Measurements from ENCODE around the gene METAP1D.
"Not testable (repeated sequence)": the region's sequence is repeated elsewhere in the genome, so short reads cannot be mapped to it uniquely, and the experiment has no call there.

METAP1D gene

DNA sequence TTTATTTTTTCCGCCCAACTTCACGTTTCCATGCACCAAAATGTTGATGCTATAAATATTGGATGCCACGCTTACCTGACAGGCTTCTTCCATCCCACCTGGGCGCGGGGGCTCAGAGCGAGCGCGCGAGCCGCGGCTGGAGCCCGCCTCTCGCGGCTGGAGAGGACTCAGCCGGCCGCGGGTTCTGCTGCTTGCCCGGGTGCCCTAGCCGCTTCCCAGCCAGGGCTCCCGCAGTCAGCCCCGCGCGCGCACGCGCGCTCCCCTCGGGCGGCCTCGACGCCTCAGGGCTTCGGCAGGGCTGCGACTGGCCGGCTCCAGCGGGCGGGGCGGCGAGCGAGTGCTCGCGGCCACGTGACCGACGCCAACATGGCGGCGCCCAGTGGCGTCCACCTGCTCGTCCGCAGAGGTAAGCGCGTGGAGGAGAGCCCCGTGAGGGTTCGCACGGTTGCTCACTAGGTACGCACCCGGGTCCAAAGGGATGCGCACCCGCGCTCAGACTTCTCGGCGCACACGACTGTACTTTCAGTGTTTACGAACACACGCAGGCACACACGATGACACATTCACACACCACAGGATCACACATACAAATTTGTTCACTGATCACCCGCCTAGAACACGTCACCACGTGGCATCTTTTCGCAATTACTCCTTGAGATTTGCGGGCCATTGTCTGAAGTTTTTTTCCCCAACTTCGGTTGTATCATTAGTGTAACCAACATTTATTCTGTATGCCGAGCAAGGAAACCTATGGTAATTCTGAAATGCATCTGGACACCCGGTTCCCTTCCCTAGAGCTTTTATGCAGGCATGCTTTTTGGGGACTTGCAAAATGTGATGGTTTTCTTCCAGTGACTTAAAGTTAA is at the start of gene METAP1D:
Gene METAP1D, plus strand, starts transcription at position 350 of the 866 bp plus-strand sequence. Its CDS starts 17 bp downstream, at position 367.
- peak; percentile 95 for DNase-seq (ENCODE audit: low spot score)

DNA sequence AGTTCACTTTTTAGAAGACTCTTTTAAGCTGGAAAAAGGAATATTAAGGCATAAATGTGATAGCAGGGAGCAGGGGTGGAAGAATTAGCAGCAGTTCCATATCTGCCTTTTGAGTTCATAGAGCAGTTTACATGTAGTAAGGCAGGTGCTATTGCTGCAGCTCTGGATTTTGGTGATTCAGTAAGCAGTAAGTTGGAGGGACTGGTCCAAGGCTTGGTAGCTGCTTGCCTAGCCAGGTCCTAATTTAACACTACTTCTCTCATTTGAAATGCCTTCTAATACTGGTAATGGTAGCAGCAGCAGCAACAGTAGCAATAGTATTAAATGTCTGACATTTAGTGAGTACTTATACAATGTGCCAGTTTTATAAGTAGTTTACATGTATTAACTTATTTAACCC is 47.5 kb upstream of the METAP1D start:
- no peak for DNase-seq (ENCODE audit: low spot score)

DNA sequence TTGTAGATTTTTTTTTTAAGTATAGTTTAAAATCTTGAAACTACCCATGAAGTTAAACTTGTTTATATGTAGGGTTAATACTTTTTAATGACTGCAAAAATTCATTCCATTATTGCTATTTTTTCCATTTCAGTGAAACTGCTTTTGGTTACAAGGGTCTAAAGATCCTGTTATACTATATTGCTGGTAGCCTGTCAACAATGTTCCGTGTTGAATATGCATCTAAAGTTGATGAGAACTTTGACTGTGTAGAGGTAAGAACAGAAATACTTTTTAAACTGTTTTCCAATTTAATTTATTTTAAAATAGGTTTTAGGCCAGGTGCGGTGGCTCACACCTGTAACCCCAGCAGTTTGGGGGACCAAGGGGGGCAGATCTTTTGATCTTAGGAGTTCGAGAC is 47.0 kb upstream of the METAP1D start:
- no peak for DNase-seq (ENCODE audit: low spot score)

DNA sequence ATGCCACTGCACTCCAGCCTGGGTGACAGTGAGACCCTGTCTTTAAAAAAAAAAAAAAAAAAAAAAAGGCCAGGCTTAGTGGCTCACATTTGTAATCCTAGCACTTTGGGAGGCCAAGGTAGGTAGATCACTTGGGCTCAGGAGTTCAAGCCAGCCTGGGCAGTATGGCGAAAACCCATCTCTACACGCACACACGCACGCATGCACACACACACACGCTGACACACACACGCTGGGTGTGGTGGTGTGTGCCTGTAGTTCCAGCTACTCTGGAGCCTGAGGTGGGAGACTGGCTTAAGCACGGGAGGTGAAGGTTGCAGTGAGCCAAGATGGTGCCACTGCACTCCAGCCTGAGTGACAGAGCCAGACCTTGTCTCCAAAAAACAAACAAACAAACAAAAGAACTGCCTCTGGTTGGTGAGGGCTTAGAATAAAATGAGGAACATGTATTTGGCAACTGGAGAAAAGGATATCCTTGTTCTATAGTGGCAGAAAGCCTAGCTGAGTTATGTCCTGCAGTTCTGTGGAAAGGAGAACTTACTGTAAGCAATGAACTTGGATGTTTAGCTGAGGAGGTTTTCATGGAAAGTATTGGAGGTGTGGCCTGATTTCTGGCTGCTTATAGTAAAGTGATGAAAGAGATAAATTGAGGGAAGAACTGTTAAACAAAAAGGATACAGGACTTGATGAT is 43.5 kb upstream of the METAP1D start:
- DNase-seq (ENCODE audit: low spot score), result peak; percentile 38

DNA sequence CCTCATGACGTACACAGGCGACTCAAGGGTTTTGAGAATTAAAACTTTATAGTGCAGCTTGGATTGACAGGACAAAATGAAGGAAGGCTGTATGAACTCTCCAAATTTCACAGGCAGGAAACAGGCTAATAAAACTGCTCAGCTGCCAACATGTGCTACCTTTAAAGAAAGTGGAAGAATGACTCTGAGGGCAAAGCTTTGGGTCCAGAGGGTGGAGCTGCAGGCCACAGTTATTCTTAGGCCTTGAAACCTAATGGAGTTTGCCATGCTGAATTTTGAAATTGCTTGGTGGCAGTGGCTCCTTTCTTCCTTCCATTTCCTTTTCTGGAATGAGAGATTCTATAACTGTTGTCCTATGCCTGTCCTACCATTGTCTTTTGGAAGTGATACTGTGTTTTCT is 42.7 kb upstream of the METAP1D start:
- peak; percentile 10 for DNase-seq (ENCODE audit: low spot score)

DNA sequence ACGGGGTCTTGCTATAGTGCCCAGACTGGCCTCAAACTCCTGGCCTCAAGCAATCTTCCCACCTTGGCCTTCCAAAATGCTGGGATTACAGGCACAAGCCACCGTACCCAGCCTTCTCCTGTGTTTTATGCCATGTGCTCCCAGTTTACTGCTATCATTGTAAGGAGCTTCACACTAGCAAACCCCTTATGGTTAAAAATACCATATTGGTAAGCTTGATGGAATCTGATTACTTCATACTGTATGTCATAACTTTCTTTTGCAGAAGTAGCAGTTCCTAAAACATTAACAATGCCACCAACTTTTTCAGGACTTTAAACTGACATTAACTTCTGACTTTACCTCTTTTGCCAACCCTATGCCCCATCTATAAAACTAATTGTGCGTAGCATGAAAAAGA is 41.3 kb upstream of the METAP1D start:
- no peak for DNase-seq (ENCODE audit: low spot score)

DNA sequence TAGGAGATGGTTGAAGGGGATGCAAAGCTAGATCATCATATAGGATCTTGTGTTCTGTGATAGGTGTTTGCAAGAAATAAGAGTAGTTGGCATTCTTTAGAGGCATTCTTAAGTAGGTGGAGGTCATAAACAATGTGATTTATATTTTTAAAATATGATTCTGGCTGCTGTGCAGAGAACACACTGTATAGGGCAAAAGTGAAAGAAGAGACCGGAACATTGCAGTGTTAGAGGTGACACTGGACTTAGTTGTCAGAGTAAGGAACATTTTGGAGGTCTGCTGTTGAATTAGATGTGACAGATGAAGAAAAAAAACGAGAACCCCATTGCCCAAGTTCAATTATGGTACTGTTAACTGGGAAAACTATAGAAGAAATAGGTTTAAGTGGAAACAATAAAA is 39.8 kb upstream of the METAP1D start:
- no peak for DNase-seq (ENCODE audit: low spot score)

DNA sequence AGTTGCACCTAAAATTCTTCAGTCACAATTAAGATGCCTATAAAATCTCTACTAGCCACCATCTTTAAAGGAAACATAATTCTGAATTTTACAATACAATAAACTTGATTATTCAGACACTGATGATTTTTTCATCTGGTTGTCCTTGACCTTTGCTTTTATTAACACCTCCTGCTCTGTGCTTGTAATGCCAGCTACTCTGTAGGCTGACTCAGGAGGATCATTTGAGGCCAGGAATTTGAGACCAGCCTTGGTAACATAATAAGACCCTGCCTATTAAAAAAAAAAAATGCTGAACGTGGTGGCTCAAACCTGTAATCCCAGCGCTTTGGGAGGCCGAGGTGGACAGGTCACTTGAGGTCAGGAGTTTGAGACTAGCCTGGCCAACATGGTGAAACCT is 39.2 kb upstream of the METAP1D start:
- DNase-seq (ENCODE audit: low spot score), result no peak

DNA sequence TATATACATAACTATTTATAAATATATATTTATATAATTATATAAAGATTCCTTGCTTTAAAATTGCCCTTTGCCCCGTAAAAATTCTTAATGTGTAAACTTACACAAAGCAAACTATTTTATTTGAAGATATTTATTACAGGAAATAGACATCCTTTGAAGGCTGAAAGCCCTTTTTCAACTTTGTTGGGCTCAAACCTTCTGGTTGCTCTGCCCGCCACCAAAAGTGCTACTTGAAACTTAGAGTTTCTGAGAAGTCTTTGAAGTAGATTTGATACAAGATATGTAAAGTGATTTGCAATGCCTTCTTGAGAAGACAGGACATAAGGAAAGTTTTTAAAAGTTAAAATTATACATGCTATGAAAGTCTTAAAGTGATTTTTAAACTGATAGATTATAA is 36.6 kb upstream of the METAP1D start:
- DNase-seq (ENCODE audit: low spot score), result no peak

DNA sequence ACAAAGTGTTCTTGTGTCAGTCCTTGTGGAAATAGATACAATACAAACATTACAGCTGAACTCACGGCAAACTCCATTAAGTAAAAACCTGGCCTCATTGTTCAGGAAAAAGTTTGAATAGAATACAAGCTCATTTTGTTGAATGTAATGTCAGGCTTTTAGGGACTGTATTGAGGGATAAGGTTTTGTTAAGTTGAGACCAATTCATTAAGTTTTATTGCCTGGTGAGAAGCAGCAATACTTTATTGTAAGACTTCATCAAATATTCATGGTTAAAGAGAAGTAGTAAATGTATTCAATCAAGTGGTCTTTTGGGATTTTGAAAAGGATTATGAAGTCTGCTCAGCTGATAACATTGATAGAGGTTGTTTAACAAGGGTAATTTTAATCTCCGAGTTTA is 35.4 kb upstream of the METAP1D start:
- no peak for DNase-seq (ENCODE audit: low spot score)

DNA sequence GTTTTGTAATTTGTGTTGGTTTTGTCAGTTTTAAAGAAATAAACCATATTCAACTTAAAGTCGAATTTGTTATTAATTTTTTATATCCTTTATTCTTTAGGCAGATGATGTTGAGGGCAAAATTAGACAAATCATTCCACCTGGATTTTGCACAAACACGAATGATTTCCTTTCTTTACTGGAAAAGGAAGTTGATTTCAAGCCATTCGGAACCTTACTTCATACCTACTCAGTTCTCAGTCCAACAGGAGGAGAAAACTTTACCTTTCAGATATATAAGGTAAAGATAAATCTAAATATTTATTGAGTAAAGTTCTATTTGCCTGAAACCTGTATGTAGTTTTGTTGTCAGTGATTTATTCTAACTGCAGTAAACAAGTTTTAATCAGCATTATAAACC is 34.5 kb upstream of the METAP1D start:
- no peak for DNase-seq (ENCODE audit: low spot score)

DNA sequence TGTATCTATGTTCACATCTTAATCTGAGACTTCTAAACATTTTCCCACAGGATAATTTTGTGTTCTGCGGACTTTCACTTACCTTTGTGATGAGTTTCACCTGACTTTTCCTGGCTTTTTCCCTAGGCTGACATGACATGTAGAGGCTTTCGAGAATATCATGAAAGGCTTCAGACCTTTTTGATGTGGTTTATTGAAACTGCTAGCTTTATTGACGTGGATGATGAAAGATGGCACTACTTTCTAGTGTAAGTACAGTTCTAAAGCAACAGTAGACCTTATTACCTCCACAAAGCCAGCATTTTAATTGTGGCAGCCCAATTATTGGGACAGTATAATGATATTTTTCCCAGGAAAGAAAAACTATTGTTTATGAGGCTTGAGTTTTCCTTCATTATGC is 34.1 kb upstream of the METAP1D start:
- no peak for DNase-seq (ENCODE audit: low spot score)

DNA sequence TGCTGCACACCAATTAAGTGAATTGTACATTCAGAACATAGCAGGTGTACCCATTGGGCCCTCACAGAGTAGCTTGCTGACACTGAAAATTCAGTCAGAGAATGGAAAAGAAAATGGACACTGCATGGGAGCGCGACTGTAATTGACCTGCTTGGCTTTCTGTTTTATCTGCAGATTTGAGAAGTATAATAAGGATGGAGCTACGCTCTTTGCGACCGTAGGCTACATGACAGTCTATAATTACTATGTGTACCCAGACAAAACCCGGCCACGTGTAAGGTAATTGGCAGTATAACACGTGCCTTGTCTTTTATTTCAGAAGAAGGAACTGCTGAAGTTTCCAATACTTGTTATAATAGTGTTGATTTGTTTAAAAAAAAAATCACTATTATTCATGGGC is 33.5 kb upstream of the METAP1D start:
- no peak for DNase-seq (ENCODE audit: low spot score)

DNA sequence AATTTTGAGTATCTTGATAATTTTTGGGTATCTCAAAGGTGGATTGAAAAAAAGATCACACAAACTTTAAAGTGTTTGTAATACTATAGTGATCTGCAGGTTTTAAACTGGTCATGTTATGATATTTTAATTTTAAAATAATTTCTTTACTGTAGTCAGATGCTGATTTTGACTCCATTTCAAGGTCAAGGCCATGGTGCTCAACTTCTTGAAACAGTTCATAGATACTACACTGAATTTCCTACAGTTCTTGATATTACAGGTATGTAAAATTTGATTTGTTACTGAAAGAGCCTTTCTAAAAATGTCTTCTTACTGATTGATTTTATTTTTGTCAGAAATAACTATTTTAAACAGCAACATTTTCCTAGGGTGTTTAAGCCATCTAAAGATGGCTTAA is 33.1 kb upstream of the METAP1D start:
- no peak for DNase-seq (ENCODE audit: low spot score)

DNA sequence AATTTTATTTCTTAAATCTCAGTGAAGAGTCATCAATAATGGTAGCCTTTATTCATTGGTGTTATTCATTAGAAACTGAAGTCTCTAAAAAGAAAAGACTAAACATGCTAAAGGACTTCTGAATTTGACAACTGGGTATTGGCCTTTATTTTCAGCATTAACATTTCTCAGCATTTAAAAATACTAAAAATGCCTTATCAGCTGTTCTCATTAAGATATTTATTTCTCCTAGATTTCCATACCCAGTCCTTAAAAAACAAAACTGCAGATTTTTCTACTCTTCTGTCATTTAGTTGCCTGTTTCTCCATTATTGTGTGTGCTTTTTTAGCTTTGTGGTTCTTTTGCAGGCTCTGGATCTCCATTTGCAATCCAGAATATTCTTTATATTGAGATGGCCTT is 31.2 kb upstream of the METAP1D start:
- DNase-seq (ENCODE audit: low spot score), result no peak

DNA sequence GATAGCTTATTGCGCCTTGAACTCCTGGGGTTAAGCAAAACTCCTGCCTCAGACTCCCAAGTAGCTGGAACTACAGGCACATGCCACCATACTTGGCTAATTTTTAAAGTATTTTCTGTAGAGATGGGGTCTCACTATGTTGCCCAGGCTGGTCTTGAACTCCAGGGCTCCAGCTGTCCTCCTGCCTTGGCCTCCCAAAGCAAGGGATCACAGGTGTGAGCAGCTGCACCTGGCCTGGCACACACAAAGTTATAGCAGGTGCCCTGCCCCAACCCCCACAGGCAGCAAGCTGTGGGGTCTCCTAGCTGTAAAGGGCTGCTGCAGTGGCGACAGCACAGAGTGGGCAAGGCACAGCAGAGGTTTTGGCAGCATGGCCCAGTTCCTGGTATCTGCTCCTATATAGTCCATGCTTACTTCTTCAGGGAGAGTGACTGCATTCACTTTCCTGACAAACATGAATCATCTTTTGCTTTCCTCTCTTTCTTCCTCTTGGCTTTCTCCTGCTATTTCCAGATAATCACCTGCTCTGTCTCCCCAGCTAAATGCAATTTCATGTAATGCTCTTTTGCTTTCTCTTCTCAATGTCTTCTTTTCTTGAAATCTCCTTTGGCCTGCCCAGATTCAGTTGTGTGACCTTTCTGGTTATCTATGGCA is 27.3 kb upstream of the METAP1D start:
- no peak for DNase-seq (ENCODE audit: low spot score)

DNA sequence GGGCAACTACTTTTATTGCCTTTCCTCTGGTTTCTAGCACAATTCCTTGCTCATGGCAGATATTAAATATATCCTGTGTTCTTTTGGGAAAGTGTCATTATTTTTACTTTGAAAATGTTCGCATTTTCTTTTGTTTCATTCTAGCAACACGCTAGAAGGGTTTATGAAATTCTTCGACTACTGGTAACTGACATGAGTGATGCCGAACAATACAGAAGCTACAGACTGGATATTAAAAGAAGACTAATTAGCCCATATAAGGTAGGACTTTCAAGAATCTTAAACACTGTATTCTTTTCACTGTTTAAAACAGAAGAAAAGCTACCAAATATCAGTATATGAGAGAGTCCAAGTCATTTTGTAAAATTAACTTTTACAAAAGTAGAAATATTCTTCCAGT is 20.6 kb upstream of the METAP1D start:
- no peak for DNase-seq (ENCODE audit: low spot score)

DNA sequence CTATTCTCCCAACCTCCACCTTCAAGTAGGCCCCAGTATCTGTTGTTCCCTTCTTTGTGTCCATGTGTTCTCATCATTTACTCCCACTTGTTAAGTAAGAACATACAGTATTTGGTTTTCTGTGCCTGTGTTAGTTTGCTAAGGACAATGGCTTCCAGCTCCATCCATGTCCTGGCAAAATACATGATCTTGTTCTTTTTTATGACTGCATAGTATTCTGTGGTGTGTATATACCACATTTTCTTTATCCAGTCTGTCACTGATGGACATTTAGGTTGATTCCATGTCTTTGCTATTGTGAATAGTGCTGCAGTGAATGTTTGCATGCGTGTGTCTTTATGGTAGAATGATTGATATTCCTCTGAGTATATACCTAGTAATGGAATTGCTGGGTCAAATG is 15.8 kb upstream of the METAP1D start:
- DNase-seq (ENCODE audit: low spot score), result not testable (repeated sequence)

DNA sequence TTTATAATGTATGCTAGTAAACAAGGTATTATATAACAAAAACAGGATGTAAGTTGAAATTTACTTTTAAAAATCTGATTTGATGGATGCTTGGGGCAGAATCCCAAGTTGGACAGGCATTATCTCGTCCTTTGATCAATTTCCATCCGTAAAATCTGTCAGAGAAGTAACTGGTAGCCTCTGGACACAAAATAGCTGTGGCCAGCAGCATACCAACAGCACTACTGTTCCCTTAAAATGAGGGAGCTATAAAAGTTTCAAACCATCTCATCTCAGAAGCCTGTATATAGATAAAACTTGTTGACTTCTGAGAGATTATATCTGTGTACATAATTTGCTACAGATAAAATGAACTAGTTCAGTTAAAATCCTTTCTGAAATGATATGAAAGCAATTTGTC is 14.7 kb upstream of the METAP1D start:
- no peak for DNase-seq (ENCODE audit: low spot score)

DNA sequence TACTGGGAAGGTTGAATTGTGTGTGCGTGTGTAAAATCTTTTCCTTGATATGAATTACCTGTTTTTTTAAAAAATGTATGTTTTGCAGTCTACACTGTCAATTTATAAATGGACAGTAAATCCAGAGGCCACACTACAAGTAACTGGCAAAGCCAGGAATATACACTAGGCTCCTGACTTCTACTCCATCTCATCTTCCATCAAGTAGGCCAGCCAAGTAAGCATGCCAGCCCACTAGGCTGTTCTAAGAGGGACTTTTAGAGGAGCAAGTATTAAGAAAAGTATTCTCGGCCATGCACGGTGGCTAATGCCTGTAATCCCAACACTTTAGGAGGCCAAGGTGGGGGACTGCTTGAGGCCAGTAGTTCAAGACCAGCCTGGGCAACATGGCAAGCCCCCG is 13.0 kb upstream of the METAP1D start:
- DNase-seq (ENCODE audit: low spot score), result no peak

DNA sequence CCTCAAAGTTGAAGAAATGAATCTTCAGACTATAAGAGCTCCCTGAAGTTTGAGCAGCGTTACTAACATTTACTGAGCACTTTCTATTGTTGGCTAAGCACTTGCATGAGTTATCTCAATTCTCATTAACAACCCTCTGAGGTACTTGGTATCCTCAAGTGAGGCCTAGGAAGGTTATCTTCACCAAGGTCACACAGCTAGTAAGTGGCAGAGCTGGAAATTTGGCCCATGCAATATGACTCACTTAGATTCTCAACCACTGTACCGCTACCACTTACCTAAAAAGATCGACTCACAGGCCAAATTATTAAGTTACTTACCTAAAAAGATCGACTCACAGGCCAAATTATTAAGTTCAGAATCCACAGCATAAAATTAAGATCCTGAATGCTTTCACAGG is 8.7 kb upstream of the METAP1D start:
- no peak for DNase-seq (ENCODE audit: low spot score)

DNA sequence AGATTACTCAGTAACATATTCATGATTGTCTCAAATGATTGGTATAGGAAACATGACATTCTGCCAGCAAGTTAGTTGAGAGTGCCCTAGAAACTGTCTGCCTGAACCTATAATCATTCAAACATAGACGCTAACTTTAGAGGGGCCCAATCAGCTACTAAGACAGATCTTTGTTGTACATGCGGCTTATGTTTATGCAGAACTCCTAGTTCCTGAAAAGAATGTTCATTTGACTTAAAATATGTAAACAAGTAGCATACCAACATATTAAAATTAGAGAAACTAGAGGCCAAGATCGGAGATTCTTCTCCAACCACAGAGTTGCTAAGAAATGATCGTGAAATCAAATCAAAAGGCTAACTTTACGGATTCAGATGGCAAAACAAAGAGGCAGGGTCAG is 4.2 kb upstream of the METAP1D start:
- DNase-seq (ENCODE audit: low spot score), result no peak

DNA sequence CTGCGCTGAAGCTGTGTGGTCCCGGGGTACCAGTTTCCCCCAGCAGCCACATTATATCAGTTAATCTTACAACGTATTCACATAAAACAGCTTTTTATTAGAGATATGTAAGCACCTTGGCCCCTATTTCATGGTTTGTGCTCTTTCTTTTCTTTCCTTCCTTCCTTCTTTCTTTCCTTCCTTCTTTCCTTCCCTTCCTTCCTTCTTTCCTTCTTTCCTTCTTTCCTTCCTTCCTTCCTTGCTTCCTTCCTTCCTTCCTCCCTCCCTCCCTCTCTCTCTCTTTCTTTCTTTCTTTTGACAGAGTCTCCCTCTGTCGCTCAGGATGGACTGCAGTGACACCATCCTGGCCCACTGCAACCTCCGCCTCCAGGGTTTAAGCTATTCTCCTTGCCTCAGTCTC is 3.7 kb upstream of the METAP1D start:
- no peak for DNase-seq (ENCODE audit: low spot score)

Measured in NAMALWA (cell line).